GM21367 (cell line): ENCODE results near the gene INHBE.
"Not testable (repeated sequence)": the region's sequence is repeated elsewhere in the genome, so short reads cannot be mapped to it uniquely, and the experiment has no call there.

ENCODE experiments used
- ATAC-seq: cut with Tn5 transposase; IDR thresholded peaks from one replicate; pipeline ENCODE4 v1.9.1; 2021; ENCODE audit not compliant: unreplicated experiment

INHBE gene

GRCh38 chr12:57441393-57441792, 13.7 kb upstream of the INHBE start:
- not testable (repeated sequence) for ATAC-seq

DNA sequence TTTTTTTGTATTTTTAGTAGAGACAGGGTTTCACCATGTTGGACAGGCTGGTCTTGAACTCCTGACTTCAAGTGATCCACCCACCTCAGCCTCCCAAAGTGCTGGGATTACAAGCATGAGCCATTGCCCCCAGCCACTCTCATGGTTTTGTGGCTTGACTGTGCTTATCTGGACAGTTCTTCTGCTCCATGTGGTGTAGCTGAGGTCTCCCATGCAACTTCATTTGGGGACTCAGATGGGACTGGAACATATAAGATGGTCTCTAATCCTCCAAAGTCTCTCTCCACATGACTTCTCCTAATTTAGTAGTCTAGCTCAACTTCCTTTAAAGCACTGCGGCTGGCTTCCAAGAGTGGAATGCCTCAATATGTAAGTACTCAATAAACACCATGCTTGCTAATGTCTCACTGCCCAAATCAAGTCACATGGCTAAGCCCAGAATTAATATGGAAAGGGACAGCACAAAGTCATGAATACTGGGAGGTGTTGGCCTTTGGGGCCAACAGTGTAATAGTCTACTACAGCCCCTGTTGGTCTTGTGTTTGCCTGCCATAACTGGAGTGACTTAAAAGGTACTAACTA, 13.2 kb upstream of the INHBE start:
- ATAC-seq = no peak

GRCh38 chr12:57444337-57444736, 10.8 kb upstream of the INHBE start:
- ATAC-seq = not testable (repeated sequence)

DNA sequence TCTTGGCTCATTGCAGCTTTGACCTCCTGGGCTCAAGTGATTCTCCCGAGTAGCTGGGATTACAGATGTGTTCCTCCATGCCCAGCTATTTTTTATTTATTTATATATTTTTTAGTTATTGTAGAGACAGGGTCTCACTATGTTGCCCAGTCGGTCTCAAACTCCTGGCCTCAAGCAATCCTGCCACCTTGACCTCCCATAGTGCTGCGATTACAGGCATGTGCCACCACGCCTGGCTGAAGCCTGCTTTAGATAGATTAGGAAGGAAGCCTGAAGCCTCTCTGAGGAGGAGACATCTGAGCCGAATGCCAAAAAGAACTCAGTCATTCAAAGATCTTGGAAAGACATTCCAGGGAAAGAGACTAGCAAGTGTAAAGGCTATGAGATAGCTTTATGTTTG, 10.4 kb upstream of the INHBE start:
- no peak for ATAC-seq

DNA sequence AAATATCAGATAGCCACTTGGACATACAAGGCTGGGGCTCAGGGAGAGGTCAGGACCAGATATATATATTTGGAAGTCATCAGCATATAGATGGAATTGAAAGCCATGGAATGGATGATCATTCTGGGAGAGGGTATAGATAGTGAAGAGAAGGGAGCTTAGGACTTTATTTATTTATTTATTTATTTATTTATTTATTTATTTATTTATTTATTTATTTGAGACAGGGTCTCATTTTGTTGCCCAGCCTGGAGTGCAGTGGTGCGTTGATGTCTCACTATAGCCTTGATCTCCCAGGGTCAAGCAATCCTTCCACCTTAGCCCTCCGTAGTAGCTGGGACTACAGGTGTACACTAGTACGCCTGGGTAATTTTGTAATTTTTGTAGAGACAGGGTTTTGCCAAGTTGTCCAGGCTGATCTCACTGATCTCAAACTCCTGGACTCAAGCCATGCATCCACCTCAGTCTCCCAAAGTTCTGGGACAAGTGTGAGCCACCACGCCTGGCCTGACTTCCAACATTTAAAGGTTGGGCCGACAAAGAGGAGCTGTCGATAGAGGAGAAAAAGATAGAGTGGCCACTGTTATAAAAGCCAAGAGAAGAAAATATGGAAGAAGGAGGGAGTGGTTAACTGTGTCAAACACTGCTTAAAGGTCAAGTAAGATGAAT, 8.7 kb upstream of the INHBE start:
- ATAC-seq = no peak

DNA sequence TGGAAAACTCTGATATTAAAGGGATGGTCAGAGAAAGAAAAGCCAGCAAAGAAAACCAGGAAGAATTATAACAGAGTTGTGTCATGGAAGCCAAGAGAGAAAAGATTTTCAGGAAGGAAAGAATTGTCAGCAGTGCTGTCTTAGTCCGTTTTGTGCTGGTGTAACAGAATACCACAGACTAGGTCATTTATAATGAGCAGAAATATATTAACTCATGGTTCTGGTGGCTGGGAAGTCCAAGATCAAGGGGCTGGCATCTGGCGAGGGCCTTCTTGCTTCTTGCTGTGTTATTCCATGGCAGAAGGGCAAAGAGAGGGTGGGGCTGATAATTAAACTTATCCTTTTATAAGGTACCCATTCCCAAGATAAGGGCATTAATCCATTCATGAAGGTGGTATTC, 6.4 kb upstream of the INHBE start:
- no peak for ATAC-seq

DNA sequence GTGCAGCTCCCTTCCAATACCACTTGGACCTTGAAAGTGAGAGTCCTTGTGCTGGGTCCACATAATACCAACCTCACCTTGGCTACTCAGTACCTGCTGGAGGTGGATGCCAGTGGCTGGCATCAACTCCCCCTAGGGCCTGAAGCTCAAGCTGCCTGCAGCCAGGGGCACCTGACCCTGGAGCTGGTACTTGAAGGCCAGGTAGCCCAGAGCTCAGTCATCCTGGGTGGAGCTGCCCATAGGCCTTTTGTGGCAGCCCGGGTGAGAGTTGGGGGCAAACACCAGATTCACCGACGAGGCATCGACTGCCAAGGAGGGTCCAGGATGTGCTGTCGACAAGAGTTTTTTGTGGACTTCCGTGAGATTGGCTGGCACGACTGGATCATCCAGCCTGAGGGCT, 5.7 kb upstream of the INHBE start:
- ATAC-seq = no peak

DNA sequence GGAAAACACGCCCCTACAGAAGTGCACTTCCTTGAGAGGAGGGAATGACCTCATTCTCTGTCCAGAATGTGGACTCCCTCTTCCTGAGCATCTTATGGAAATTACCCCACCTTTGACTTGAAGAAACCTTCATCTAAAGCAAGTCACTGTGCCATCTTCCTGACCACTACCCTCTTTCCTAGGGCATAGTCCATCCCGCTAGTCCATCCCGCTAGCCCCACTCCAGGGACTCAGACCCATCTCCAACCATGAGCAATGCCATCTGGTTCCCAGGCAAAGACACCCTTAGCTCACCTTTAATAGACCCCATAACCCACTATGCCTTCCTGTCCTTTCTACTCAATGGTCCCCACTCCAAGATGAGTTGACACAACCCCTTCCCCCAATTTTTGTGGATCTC, 5.0 kb upstream of the INHBE start:
- no peak for ATAC-seq

DNA sequence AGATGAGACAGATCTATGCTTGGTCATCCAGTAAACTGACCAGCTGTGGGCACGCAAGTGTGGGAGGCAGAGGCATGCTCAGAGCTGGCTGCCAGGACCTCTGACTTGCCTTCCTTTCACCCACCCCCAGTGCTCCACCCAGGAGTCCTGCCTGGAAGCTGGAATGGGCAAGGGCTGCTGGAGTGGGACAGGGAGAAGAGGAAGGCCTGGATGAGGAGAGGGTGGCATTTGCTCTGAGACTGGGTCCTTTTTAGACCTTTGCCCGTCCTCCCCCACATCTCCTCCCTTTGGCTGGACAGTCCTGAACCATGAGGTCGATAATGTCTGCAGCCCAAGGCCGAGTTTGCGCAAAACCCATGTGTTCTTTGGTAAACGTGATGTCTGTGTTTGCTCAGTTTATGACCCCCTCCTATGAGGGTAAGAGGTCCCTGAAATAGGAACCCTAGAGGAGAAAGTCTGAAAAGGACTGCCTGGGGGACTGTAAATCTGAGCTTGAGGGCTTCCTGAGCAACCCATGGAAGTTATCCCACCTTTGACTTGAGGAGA, 3.8 kb upstream of the INHBE start:
- no peak for ATAC-seq

- no peak for ATAC-seq
Observed at GRCh38 chr12:57452181-57452936, 2.7 kb upstream of the INHBE start.

DNA sequence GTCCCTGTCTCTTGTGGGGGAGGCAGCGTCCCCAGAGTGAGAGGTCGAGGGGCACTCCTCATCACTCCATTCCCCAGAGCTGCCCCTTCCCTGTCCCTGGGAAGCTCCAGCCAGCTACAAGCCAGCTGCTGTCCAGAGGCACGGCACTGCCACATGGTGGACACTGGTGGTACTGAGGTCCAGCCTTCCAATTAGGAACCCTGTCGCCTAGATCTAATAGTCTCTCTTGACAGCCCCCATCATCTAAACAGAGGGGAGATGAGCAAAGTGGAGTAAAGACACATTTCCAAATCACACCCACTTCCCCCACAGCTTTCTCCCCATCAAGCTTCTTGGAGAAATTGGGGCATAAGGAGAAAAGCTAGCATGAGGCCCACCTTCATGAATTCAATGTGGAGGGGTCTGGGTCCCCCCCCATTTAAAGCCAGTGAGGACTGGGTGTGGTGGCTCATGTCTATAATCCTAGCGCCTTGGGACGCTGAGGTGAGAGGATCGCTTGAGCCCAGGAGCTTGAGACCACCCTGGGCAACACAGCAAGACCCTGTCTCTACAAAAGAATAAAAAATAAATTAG, 2.1 kb upstream of the INHBE start:
- no peak for ATAC-seq

- ATAC-seq = no peak
Observed at GRCh38 chr12:57454213-57454565, 918 bp upstream of the INHBE start.

DNA sequence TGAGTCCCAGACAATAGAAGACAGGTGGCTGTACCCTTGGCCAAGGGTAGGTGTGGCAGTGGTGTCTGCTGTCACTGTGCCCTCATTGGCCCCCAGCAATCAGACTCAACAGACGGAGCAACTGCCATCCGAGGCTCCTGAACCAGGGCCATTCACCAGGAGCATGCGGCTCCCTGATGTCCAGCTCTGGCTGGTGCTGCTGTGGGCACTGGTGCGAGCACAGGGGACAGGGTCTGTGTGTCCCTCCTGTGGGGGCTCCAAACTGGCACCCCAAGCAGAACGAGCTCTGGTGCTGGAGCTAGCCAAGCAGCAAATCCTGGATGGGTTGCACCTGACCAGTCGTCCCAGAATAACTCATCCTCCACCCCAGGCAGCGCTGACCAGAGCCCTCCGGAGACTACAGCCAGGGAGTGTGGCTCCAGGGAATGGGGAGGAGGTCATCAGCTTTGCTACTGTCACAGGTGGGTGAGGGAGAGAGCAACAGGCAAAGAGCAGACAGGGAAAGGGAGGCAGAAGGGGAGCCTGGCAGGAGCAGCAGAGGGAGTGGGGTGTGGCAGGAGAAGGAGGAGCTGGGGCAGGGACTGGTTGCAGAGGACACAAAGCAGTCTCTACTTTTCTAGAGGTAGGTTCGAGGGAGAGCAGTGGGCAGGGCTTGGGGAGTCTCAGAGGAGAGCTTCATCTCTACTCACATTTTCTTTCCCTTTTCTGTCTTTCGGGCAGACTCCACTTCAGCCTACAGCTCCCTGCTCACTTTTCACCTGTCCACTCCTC, 452 bp downstream of the INHBE start:
- ATAC-seq = no peak

DNA sequence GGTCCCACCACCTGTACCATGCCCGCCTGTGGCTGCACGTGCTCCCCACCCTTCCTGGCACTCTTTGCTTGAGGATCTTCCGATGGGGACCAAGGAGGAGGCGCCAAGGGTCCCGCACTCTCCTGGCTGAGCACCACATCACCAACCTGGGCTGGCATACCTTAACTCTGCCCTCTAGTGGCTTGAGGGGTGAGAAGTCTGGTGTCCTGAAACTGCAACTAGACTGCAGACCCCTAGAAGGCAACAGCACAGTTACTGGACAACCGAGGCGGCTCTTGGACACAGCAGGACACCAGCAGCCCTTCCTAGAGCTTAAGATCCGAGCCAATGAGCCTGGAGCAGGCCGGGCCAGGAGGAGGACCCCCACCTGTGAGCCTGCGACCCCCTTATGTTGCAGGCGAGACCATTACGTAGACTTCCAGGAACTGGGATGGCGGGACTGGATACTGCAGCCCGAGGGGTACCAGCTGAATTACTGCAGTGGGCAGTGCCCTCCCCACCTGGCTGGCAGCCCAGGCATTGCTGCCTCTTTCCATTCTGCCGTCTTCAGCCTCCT, 1.1 kb downstream of the INHBE start:
- no peak for ATAC-seq

DNA sequence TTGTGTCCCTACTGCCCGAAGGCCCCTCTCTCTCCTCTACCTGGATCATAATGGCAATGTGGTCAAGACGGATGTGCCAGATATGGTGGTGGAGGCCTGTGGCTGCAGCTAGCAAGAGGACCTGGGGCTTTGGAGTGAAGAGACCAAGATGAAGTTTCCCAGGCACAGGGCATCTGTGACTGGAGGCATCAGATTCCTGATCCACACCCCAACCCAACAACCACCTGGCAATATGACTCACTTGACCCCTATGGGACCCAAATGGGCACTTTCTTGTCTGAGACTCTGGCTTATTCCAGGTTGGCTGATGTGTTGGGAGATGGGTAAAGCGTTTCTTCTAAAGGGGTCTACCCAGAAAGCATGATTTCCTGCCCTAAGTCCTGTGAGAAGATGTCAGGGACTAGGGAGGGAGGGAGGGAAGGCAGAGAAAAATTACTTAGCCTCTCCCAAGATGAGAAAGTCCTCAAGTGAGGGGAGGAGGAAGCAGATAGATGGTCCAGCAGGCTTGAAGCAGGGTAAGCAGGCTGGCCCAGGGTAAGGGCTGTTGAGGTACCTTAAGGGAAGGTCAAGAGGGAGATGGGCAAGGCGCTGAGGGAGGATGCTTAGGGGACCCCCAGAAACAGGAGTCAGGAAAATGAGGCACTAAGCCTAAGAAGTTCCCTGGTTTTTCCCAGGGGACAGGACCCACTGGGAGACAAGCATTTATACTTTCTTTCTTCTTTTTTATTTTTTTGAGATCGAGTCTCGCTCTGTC, 1.8 kb downstream of the INHBE start:
- ATAC-seq = no peak

- no peak for ATAC-seq
Observed at GRCh38 chr12:57458665-57459054, 3.6 kb downstream of the INHBE start.

DNA sequence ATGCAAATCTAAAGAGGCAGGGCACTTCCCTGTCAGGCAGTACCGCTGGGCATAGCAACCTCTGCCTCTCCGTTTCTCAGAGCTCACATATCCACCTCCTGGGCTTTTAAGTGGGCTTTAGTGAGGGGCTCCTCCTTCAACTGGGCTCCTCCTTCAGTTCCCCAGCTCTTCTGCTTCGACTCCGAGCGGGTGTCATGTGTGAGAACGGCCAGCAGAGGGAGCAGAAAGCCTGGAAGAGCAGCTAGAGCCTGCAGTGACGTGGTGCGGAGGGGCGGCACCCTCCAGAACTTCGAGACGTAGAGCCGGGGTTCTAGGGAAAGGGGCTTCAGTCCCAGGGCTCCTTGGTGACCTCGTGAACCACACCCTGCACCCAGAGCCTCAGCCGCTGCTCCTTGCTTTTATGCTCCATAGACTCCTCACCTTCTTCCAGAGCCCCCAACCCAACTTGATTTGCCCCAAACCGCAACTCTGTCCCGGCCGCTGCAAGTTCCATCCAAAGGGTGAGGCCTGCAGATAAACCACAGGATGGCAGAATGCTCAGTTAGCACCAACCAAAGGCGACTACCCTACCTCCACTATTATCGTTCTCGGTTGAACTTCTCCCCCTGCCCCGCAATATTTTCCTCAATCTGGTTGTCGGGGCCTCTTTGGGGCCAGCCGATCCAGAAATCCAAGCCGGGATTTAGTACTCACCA, 4.1 kb downstream of the INHBE start:
- ATAC-seq = peak; percentile 56

DNA sequence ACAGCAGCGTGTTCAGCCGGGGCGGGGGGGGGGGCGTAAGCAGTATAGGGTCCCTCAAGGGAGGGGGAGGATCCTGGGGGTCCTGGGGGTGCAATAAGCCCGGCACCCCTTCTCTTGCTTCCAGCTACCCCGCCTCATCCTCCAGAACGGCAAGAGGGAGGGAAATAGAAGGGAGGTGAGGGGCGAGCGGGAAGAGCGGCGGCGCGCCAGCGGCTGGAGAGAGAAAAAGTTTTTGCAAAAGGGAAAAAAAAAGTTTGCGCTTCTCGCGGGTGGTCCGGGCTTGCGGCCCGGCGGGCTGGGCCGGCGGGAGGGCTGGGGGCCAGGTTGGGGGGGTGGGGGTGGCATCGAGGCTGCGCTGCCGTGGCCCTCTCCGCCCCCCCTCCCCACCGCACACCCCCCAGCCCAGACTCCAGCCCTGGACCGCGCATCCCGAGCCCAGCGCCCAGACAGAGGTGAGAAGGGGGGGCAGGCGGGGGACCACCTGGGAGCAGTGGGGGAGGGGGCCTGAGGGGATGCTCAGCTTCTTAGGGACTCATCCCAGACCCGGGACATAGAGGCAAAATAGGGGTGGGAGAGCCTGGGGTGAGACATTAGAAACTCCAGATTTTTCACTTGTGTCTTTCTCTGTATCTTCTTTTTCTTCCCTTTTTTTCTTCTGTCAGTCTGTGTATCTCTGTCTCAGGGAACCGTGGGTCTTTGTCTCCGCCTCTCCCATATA, 4.8 kb downstream of the INHBE start, which contains the start of gene GLI1:
Gene GLI1, plus strand, starts transcription at position 36 of the 718 bp plus-strand sequence. CDS start 3,907 bp downstream, outside the sequence.
- no peak for ATAC-seq

- no peak for ATAC-seq
Observed at GRCh38 chr12:57460468-57460784, 5.3 kb downstream of the INHBE start.
